K562 (cell line): ENCODE measurements around the gene S100P. TPM values are rescaled to one million over a fixed set of nuclear protein-coding genes. Genes with fewer than 3 reads are reported as not detected.

Experiments used
- ELF4 ChIP-seq: fragments of 450-650 bp; formaldehyde crosslinking; IDR thresholded peaks from 2 replicates; pipeline ENCODE4 v1.4.0; 2022; ENCODE audit warnings: missing genetic modification characterization
- EP400 ChIP-seq: fragments of 450-650 bp; IDR thresholded peaks from 2 replicates; pipeline ENCODE4 v1.6.1; 2017; ENCODE audit warnings: antibody characterized with exemption, mild to moderate bottlenecking, moderate library complexity
- GTF2B ChIP-seq: IDR thresholded peaks from 2 replicates; pipeline ENCODE4 v1.6.1; 2011; ENCODE audit not compliant: insufficient read length; ENCODE audit errors: extremely low read depth
- KDM2B ChIP-seq: fragments of 250-450 bp; sonication (Bioruptor Pico); IDR thresholded peaks from 2 replicates; pipeline ENCODE4 v1.8.0; 2021; ENCODE audit warnings: mild to moderate bottlenecking, moderate library complexity
- LARP7 ChIP-seq: fragments of 450-650 bp; IDR thresholded peaks from 2 replicates; pipeline ENCODE4 v1.6.1; 2016
- MAFK ChIP-seq: IDR thresholded peaks from 2 replicates; pipeline ENCODE4 v1.6.1; 2011; ENCODE audit warnings: low read length, improper control_type of control experiment
- NCOR1 ChIP-seq: fragments of 450-650 bp; IDR thresholded peaks from 2 replicates; pipeline ENCODE4 v1.6.1; 2016; ENCODE audit warnings: mild to moderate bottlenecking, moderate library complexity
- NFYB ChIP-seq: IDR thresholded peaks from 2 replicates; pipeline ENCODE4 v1.6.1; 2011; ENCODE audit warnings: mild to moderate bottlenecking, moderate library complexity; ENCODE audit not compliant: insufficient read length; ENCODE audit errors: extremely low read depth
- POLR2A ChIP-seq: fragments of 450-650 bp; conservative IDR thresholded peaks from 2 replicates; pipeline ENCODE4 v1.6.1; 2016
- PYGO2 ChIP-seq: fragments of 450-650 bp; IDR thresholded peaks from 2 replicates; pipeline ENCODE4 v1.6.1; 2016; ENCODE audit warnings: mild to moderate bottlenecking, missing genetic modification characterization, moderate library complexity, missing compliant biosample characterization
- SMAD4 ChIP-seq: fragments of 250-450 bp; sonication (Bioruptor Pico); conservative IDR thresholded peaks from 2 replicates; pipeline ENCODE4 v1.8.0; 2021; ENCODE audit warnings: inconsistent platforms, mild to moderate bottlenecking, moderate library complexity
- SMARCA4 ChIP-seq: fragments of 450-650 bp; IDR thresholded peaks from 2 replicates; pipeline ENCODE4 v1.6.1; 2016
- TAF9B ChIP-seq: fragments of 450-650 bp; IDR thresholded peaks from 2 replicates; pipeline ENCODE4 v1.6.1; 2018; ENCODE audit warnings: mild to moderate bottlenecking; ENCODE audit not compliant: partially characterized antibody
- ZNF239 ChIP-seq: fragments of 250-450 bp; sonication (Bioruptor Pico); IDR thresholded peaks from 2 replicates; pipeline ENCODE4 v1.4.0; 2020; ENCODE audit warnings: mild to moderate bottlenecking
- ZNF76 ChIP-seq: fragments of 250-450 bp; sonication (Bioruptor Pico); IDR thresholded peaks from 2 replicates; pipeline ENCODE4 v1.4.0; 2020; ENCODE audit warnings: mild to moderate bottlenecking, moderate library complexity, borderline replicate concordance
- polyA plus RNA-seq, 8 experiments: library from polyadenylated mRNA; depleted of rRNA in 4 of 8; stranded (reverse) in 5 of 8; unstranded in 3 of 8; fragments of >200 nt; fragmentation: Nextera tagmentation in 2 of 8; fragmentation: Illumina TruSeq in 1 of 8; extraction: Ambion mirVana in 2 of 8; extraction: Trizol in 1 of 8; gene quantifications; 2 replicates each; pipeline versions ENCODE4 v1.2.1 to v1.2.3, GENCODE V29; 2011 to 2014; ENCODE audit warnings: inconsistent platforms in 1 of 8, missing spikeins in 1 of 8
- total RNA-seq, 7 experiments: library from RNA; depleted of rRNA in 6 of 7; stranded (reverse); fragments of >200 nt in 6 of 7; fragmentation: Illumina TruSeq in 2 of 7; extraction: Trizol in 2 of 7; gene quantifications; 2 replicates each; pipeline versions ENCODE4 v1.2.1 to v1.2.3, GENCODE V29; 2011 to 2021; ENCODE audit warnings: low replicate concordance in 1 of 7
- TF ChIP-seq, protein P1 (sequence below): fragments of 250-450 bp; sonication (Bioruptor Pico); IDR thresholded peaks from 2 replicates; pipeline ENCODE4 v1.4.0; 2020
- TF ChIP-seq, protein P2 (sequence below): fragments of 150-350 bp; conservative IDR thresholded peaks from 2 replicates; pipeline ENCODE4 v1.6.1; 2014; ENCODE audit warnings: low read length
- TF ChIP-seq, protein P3 (sequence below): fragments of 450-650 bp; conservative IDR thresholded peaks from 2 replicates; pipeline ENCODE4 v1.6.1; 2016; ENCODE audit warnings: missing genetic modification characterization, low read depth, mild to moderate bottlenecking, missing compliant biosample characterization, moderate library complexity

The S100P gene
- total and polyA plus RNA-seq, 9 of the 15 experiments (the other 6 are each of a cell fraction or from before 2014, with no cell fraction given) = 4.1 to 23.8 (median 7.5) TPM

GRCh38 chr4:6732441-6733357 lies 39.0 kb downstream of the S100P start (continued):
- TF ChIP-seq ZNF76 = peak; percentile 43
- TF ChIP-seq EP400 = peak; percentile 67
- TF ChIP-seq, protein P1, sequence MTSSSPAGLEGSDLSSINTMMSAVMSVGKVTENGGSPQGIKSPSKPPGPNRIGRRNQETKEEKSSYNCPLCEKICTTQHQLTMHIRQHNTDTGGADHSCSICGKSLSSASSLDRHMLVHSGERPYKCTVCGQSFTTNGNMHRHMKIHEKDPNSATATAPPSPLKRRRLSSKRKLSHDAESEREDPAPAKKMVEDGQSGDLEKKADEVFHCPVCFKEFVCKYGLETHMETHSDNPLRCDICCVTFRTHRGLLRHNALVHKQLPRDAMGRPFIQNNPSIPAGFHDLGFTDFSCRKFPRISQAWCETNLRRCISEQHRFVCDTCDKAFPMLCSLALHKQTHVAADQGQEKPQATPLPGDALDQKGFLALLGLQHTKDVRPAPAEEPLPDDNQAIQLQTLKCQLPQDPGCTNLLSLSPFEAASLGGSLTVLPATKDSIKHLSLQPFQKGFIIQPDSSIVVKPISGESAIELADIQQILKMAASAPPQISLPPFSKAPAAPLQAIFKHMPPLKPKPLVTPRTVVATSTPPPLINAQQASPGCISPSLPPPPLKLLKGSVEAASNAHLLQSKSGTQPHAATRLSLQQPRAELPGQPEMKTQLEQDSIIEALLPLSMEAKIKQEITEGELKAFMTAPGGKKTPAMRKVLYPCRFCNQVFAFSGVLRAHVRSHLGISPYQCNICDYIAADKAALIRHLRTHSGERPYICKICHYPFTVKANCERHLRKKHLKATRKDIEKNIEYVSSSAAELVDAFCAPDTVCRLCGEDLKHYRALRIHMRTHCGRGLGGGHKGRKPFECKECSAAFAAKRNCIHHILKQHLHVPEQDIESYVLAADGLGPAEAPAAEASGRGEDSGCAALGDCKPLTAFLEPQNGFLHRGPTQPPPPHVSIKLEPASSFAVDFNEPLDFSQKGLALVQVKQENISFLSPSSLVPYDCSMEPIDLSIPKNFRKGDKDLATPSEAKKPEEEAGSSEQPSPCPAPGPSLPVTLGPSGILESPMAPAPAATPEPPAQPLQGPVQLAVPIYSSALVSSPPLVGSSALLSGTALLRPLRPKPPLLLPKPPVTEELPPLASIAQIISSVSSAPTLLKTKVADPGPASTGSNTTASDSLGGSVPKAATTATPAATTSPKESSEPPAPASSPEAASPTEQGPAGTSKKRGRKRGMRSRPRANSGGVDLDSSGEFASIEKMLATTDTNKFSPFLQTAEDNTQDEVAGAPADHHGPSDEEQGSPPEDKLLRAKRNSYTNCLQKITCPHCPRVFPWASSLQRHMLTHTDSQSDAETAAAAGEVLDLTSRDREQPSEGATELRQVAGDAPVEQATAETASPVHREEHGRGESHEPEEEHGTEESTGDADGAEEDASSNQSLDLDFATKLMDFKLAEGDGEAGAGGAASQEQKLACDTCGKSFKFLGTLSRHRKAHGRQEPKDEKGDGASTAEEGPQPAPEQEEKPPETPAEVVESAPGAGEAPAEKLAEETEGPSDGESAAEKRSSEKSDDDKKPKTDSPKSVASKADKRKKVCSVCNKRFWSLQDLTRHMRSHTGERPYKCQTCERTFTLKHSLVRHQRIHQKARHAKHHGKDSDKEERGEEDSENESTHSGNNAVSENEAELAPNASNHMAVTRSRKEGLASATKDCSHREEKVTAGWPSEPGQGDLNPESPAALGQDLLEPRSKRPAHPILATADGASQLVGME (CRISPR knock-in tag) = no peak
- peak; percentile 30; the same call in 1 of the 2 replicates for TF ChIP-seq ZNF239
- TF ChIP-seq, protein P2, sequence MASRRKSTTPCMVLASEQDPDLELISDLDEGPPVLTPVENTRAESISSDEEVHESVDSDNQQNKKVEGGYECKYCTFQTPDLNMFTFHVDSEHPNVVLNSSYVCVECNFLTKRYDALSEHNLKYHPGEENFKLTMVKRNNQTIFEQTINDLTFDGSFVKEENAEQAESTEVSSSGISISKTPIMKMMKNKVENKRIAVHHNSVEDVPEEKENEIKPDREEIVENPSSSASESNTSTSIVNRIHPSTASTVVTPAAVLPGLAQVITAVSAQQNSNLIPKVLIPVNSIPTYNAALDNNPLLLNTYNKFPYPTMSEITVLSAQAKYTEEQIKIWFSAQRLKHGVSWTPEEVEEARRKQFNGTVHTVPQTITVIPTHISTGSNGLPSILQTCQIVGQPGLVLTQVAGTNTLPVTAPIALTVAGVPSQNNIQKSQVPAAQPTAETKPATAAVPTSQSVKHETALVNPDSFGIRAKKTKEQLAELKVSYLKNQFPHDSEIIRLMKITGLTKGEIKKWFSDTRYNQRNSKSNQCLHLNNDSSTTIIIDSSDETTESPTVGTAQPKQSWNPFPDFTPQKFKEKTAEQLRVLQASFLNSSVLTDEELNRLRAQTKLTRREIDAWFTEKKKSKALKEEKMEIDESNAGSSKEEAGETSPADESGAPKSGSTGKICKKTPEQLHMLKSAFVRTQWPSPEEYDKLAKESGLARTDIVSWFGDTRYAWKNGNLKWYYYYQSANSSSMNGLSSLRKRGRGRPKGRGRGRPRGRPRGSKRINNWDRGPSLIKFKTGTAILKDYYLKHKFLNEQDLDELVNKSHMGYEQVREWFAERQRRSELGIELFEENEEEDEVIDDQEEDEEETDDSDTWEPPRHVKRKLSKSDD = no peak
- no peak for TF ChIP-seq NFYB
- no peak for TF ChIP-seq GTF2B
- TF ChIP-seq, protein P3, sequence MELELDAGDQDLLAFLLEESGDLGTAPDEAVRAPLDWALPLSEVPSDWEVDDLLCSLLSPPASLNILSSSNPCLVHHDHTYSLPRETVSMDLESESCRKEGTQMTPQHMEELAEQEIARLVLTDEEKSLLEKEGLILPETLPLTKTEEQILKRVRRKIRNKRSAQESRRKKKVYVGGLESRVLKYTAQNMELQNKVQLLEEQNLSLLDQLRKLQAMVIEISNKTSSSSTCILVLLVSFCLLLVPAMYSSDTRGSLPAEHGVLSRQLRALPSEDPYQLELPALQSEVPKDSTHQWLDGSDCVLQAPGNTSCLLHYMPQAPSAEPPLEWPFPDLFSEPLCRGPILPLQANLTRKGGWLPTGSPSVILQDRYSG (tag) = peak; percentile 91
- peak; percentile 80 for TF ChIP-seq POLR2A
- TF ChIP-seq SMARCA4 = peak; percentile 82
- TF ChIP-seq TAF9B = peak; percentile 91
- peak; percentile 55; the same call in 1 of the 2 replicates for TF ChIP-seq KDM2B (CRISPR knock-in tag)
- TF ChIP-seq LARP7 = no peak
- peak; percentile 69 for TF ChIP-seq NCOR1
- peak; percentile 6; the same call in 1 of the 2 replicates for TF ChIP-seq PYGO2 (tag)
- peak; percentile 97 for TF ChIP-seq MAFK
- TF ChIP-seq ELF4 (CRISPR knock-in tag) = no peak
- peak; percentile 90 for TF ChIP-seq SMAD4
